H1 (cell line): ENCODE measurements around the gene DYNC1I1. TPM values are rescaled to one million over a fixed set of nuclear protein-coding genes. Genes with fewer than 3 reads are reported as not detected.

Experiments
- CTBP2 ChIP-seq: IDR thresholded peaks from 2 replicates; pipeline ENCODE4 v1.7.0; 2011; ENCODE audit warnings: borderline replicate concordance, mild to moderate bottlenecking, moderate library complexity, mixed read lengths, low read length; ENCODE audit not compliant: insufficient read depth, insufficient read length
- CTCF ChIP-seq, 3 experiments: IDR thresholded peaks; 1 replicate in 2 of 3; 2 replicates in 1 of 3; pipeline versions ENCODE4 v1.5.1 to v1.6.1; 2011; ENCODE audit warnings: low read length in 3 of 3, mild to moderate bottlenecking in 3 of 3, inconsistent platforms in 2 of 3, low read depth in 1 of 3, moderate library complexity in 1 of 3; ENCODE audit not compliant: insufficient read depth in 1 of 3; ENCODE audit errors: control extremely low read depth in 1 of 3
- FOSL1 ChIP-seq: IDR thresholded peaks from 2 replicates; pipeline ENCODE4 v1.6.1; 2011; ENCODE audit warnings: mild to moderate bottlenecking, low read depth, low read length, moderate library complexity; ENCODE audit not compliant: insufficient read depth
- GTF2F1 ChIP-seq: IDR thresholded peaks from 2 replicates; pipeline ENCODE4 v1.6.1; 2012; ENCODE audit warnings: low read depth, low read length, improper control_type of control experiment, borderline replicate concordance
- PHF8 ChIP-seq: fragments of 200-600 bp; sonication (generic); conservative IDR thresholded peaks from 2 replicates; pipeline ENCODE4 v1.7.1; 2012; ENCODE audit warnings: low read depth, mild to moderate bottlenecking, inconsistent platforms, low read length, moderate library complexity
- SAP30 ChIP-seq: fragments of 300-600 bp; sonication (generic); IDR thresholded peaks from 2 replicates; pipeline ENCODE4 v1.7.1; 2012; ENCODE audit warnings: low read length, moderate library complexity, mild to moderate bottlenecking, inconsistent platforms; ENCODE audit not compliant: insufficient read depth, insufficient replicate concordance
- SIRT6 ChIP-seq: IDR thresholded peaks from one replicate; pipeline ENCODE4 v1.7.1; 2012; ENCODE audit warnings: low read length, inconsistent platforms
- polyA plus RNA-seq, 7 experiments: library from polyadenylated mRNA; depleted of rRNA in 3 of 7; stranded (reverse) in 5 of 7; unstranded in 2 of 7; fragments of >200 nt in 5 of 7; fragments of 200-250 nt in 2 of 7; gene quantifications; 1 replicate in 5 of 7; 2 replicates in 1 of 7; 4 replicates in 1 of 7; pipeline versions ENCODE4 v1.2.1 to v1.2.3, GENCODE V29; 2011 to 2013; ENCODE audit warnings: missing spikeins in 2 of 7, mixed read lengths in 2 of 7
- total RNA-seq: library from RNA; stranded (reverse); fragmentation: NEBNext Ultra II Directional; extraction: Animal tissue kit (Norgen Biotek cat#: 25700); gene quantifications from 2 replicates; pipeline ENCODE4 v1.2.1, GENCODE V29; 2021

DYNC1I1 gene
- total and polyA plus RNA-seq, 2 of the 8 experiments (the other 6 are each of a cell fraction or from before 2014, with no cell fraction given) = 0.45 to 0.58 TPM

GRCh38 chr7:95976369-95977060 lies 204.2 kb downstream of the DYNC1I1 start (continued):
- TF ChIP-seq SIRT6 = no peak
- no peak for TF ChIP-seq PHF8
- no peak for TF ChIP-seq SAP30
- no peak for TF ChIP-seq GTF2F1
- TF ChIP-seq FOSL1 = no peak
- TF ChIP-seq CTBP2 = no peak
- no peak for TF ChIP-seq CTCF (IDR thresholded peaks at IDR 0.05; ENCODE audit: control extremely low read depth in 1 of 3, insufficient read depth in 1 of 3, low read depth in 1 of 3, low read length in 3 of 3)
